Neuronal stem cell (in vitro differentiated cells): Measurements from ENCODE around the gene SRP68.

Experiments
- DNase-seq: peaks from one replicate; pipeline ENCODE4 v3.0.0-alpha.2; 2013; ENCODE audit warnings: low spot score
- H2AFZ ChIP-seq: one replicate; pipeline ENCODE4 v1.6.1; 2013; ENCODE audit warnings: mild to moderate bottlenecking, low read length, inconsistent platforms
- H2AK5ac ChIP-seq: 2 replicates; pipeline ENCODE4 v1.6.1; 2013; ENCODE audit warnings: low read depth, mild to moderate bottlenecking, inconsistent platforms, low read length, moderate library complexity, mixed read lengths
- H2BK120ac ChIP-seq: 2 replicates; pipeline ENCODE4 v1.6.1; 2013; ENCODE audit warnings: low read depth, mild to moderate bottlenecking, inconsistent platforms, low read length, moderate library complexity, mixed read lengths
- H2BK12ac ChIP-seq: one replicate; pipeline ENCODE4 v1.6.1; 2013; ENCODE audit warnings: low read length, inconsistent platforms
- H2BK15ac ChIP-seq: 2 replicates; pipeline ENCODE4 v1.6.1; 2013; ENCODE audit warnings: mild to moderate bottlenecking, low read length, inconsistent platforms, mixed read lengths
- H2BK5ac ChIP-seq: one replicate; pipeline ENCODE4 v1.6.1; 2013; ENCODE audit warnings: inconsistent platforms, mild to moderate bottlenecking, low read length, moderate library complexity
- H3K14ac ChIP-seq: one replicate; pipeline ENCODE4 v1.6.1; 2013; ENCODE audit warnings: low read length, inconsistent platforms
- H3K18ac ChIP-seq: 2 replicates; pipeline ENCODE4 v1.6.1; 2013; ENCODE audit warnings: low read length, inconsistent platforms
- H3K23ac ChIP-seq: 2 replicates; pipeline ENCODE4 v1.6.1; 2013; ENCODE audit warnings: low read depth, mild to moderate bottlenecking, mixed read lengths, low read length, inconsistent platforms; ENCODE audit not compliant: poor library complexity
- H3K27ac ChIP-seq: replicated peaks from 3 replicates; pipeline ENCODE4 v1.5.1; 2013; ENCODE audit warnings: low read length, inconsistent platforms
- H3K27me3 ChIP-seq, 3 experiments: 2 replicates each; pipeline ENCODE4 v1.6.1; 2013; ENCODE audit warnings: low read length in 3 of 3, mild to moderate bottlenecking in 2 of 3, inconsistent platforms in 1 of 3, low read depth in 1 of 3, mixed read lengths in 1 of 3, moderate library complexity in 1 of 3; ENCODE audit not compliant: control insufficient read depth in 3 of 3, insufficient read depth in 3 of 3
- H3K36me3 ChIP-seq, 2 donors: replicated peaks in 1 of 2; 2 replicates each; pipeline ENCODE4 v1.6.1; 2013; ENCODE audit warnings: low read length in 2 of 2; ENCODE audit not compliant: control insufficient read depth in 2 of 2, insufficient read depth in 2 of 2
- H3K4ac ChIP-seq: 2 replicates; pipeline ENCODE4 v1.6.1; 2013; ENCODE audit warnings: inconsistent platforms, mild to moderate bottlenecking, low read length, moderate library complexity
- H3K4me1 ChIP-seq, 2 donors: 1 replicate in 1 of 2; 2 replicates in 1 of 2; pipeline ENCODE4 v1.6.1; 2013; ENCODE audit warnings: low read length in 2 of 2, low read depth in 1 of 2; ENCODE audit not compliant: control insufficient read depth in 2 of 2, insufficient read depth in 1 of 2
- H3K4me2 ChIP-seq: one replicate; pipeline ENCODE4 v1.6.1; 2013; ENCODE audit warnings: mild to moderate bottlenecking, low read length, inconsistent platforms; ENCODE audit not compliant: insufficient read depth, poor library complexity, severe bottlenecking
- H3K4me3 ChIP-seq, 2 donors: 2 replicates each; pipeline ENCODE4 v1.5.1; 2013; ENCODE audit warnings: low read length in 2 of 2, mild to moderate bottlenecking in 2 of 2, inconsistent platforms in 1 of 2, moderate library complexity in 1 of 2
- H3K79me1 ChIP-seq: one replicate; pipeline ENCODE4 v1.6.1; 2013; ENCODE audit warnings: low read depth, mild to moderate bottlenecking, inconsistent platforms, low read length, moderate library complexity
- H3K9ac ChIP-seq: one replicate; pipeline ENCODE4 v1.6.1; 2013; ENCODE audit warnings: mild to moderate bottlenecking, low read depth, low read length, inconsistent platforms; ENCODE audit not compliant: poor library complexity
- H3K9me3 ChIP-seq, 2 donors: replicated peaks in 1 of 2; 2 replicates each; pipeline versions ENCODE3 to v1.6.1; 2013; ENCODE audit warnings: low read length in 2 of 2, mild to moderate bottlenecking in 2 of 2, inconsistent platforms in 1 of 2, low read depth in 1 of 2, mixed read lengths in 1 of 2, moderate library complexity in 1 of 2; ENCODE audit not compliant: control insufficient read depth in 2 of 2, insufficient read depth in 1 of 2
- H4K8ac ChIP-seq: one replicate; pipeline ENCODE4 v1.6.1; 2013; ENCODE audit warnings: low read depth, mild to moderate bottlenecking, inconsistent platforms, low read length, moderate library complexity
- H4K91ac ChIP-seq: one replicate; pipeline ENCODE4 v1.6.1; 2013; ENCODE audit warnings: low read length, low read depth, mild to moderate bottlenecking, inconsistent platforms; ENCODE audit not compliant: poor library complexity
- WGBS, 2 donors: extraction: QIAGEN DNeasy Blood & Tissue Kit; methylation state at CpG; one replicate each; pipeline ENCODE4 v1.1.7; 2013; ENCODE audit warnings: missing lambda C conversion rate in 2 of 2, mixed read lengths in 1 of 2; ENCODE audit not compliant: insufficient read length in 2 of 2, insufficient replicate concordance in 1 of 2; ENCODE audit errors: extremely low coverage in 2 of 2; 5-methylcytosine and 5-hydroxymethylcytosine counted together

Gene SRP68

DNA sequence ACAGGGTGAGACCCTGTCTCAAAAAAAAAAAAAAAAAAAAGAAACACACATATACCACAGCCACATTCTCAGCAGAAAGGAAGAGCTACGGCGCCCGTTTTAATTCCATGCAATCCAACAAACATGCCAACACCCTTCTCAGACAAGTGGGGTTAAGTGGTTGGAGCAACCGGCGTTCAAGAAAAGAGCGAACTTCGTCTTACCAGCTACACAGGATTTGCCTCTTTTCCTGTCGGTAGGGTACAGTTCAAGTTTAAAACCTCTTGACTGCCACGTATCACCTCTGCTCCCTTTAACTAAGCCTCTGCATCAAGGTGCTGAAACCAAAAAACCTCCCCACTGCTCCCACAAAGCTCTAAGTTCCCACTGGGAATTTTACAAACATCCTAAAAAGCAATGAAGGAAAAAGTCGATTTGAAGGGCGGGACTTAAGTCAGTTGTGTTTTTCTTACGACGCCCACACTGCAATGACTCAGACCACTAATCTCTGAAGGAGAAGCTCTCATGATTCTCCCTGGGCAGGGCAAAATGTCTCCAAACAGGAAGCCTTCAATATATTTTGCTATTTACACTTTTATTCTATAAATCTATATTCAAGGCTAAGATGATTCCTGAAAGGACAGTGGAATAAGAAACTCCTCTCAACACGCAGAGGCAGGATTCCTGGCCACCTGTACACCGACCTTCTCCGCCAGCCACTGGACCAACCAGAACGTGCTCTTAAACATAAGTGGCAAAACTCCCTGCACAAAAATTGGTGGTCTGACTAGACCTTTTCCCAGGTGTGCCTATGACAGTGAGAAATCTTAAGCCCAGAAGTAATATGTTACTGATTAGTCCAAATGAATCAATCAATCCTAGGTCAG is 18.8 kb downstream of the SRP68 start:
- Histone ChIP-seq H3K9me3 (no peaks in the 10 kb centered on the region), H4K91ac (no peak overlapping the region), H2BK5ac (no peak overlapping the region), H4K8ac (no peak overlapping the region), H3K23ac (no peak overlapping the region), H2BK15ac (no peak overlapping the region), H2AFZ (no peak overlapping the region), H3K36me3 (peaks cover 37 to 94% of the 10 kb centered on the region in 2 donors), H3K9ac (no peak overlapping the region), H2BK12ac (no peak overlapping the region), H3K18ac (no peak overlapping the region), H2BK120ac (no peak overlapping the region), H3K27me3 (no peaks in the 10 kb centered on the region), H3K4me1 (peaks cover 1 to 12% of the 10 kb centered on the region in 2 donors), H3K4me3 (no peak overlapping the region), H3K27ac (no peak overlapping the region), H3K4ac (no peak overlapping the region), H3K14ac (no peak overlapping the region), H2AK5ac (no peak overlapping the region), H3K4me2 (no peak overlapping the region), H3K79me1 (no peaks in the 10 kb centered on the region)
- no peak for DNase-seq
- no CpG with 5 or more reads among the region's 17 CpGs for WGBS, 2 donors

DNA sequence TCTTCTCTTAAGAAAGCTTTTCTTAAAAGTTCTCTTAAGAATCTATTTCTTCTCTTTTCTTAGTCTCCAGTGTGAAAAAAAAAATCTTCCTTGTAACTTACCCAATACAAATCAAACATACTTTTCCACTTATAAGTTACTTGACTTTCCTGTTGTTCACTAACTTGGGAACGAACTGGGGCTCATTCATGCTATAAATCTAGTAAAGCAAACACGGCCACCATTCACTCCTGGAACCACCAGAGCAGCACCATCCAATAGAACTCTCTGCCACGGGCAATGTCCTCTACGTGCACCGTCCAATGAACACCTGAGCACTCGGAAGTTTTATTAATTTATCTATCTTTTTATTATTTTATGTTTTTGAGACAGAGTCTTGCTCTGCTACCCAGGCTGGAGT is 20.8 kb downstream of the SRP68 start:
- Histone ChIP-seq H3K23ac (no peak overlapping the region), H3K4ac (no peak overlapping the region), H3K4me2 (no peak overlapping the region), H3K9me3 (no peaks in the 10 kb centered on the region), H3K18ac (no peak overlapping the region), H3K14ac (no peak overlapping the region), H3K36me3 (peaks cover 44 to 92% of the 10 kb centered on the region in 2 donors), H3K79me1 (peaks cover 1% of the 10 kb centered on the region), H3K27me3 (no peaks in the 10 kb centered on the region), H3K4me3 (no peak overlapping the region), H3K9ac (no peak overlapping the region), H2BK5ac (no peak overlapping the region), H4K91ac (no peak overlapping the region), H2BK12ac (no peak overlapping the region), H2BK15ac (no peak overlapping the region), H2AFZ (no peak overlapping the region), H3K4me1 (peaks cover 1 to 12% of the 10 kb centered on the region in 2 donors), H4K8ac (no peak overlapping the region), H3K27ac (no peak overlapping the region), H2AK5ac (no peak overlapping the region), H2BK120ac (no peak overlapping the region)
- WGBS, 2 donors = no CpG with 5 or more reads among the region's 6 CpGs
- DNase-seq = no peak

DNA sequence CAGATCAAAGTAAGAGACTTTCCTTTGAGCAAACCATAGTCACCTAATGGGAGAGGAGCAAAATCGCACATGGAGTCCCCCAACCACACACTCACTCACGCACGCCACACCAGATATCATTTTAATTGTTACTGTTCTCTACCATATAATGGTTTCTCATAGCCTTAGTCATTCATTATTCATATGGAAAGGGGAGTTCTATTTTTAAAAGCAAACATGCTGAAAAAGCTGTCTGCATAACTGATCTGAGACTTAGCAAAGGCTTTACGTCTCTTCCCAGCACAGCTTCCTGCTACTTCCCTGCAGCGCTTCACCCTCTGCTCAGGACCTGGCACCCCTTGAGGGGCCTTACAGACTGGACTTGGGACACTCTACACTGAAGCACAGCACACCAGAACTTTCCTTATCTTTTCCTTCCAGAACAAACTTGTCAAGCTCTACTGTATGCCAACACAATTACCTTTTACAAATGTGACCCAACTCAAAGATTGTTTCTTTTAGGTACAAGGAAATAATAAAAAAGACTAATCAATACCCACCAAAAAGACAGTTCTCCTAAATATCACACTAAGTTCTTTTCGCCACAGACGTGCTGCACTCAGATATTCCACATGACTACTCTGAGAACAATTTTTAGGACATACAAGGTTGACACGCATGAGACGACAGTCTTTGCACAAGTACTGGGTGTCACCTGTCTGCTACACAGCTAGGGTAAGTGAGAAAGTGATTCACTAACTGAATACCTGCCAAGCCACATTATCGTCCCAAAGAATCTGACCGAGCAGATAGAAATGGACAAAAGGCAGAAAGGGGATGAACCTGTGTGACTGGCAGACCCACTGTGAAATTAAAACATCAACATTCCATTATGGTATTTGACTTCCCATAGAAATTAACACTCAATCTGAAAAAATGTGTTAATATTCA is 21.5 kb downstream of the SRP68 start:
- no peak overlapping the region for H2AFZ ChIP-seq
- no peak overlapping the region for H2BK120ac ChIP-seq
- H3K9ac ChIP-seq = no peak overlapping the region
- H3K23ac ChIP-seq = no peak overlapping the region
- H3K4me3 ChIP-seq = no peak overlapping the region
- H2AK5ac ChIP-seq = no peak overlapping the region
- H3K79me1 ChIP-seq = peaks cover 1% of the 10 kb centered on the region
- WGBS, 2 donors = no CpG with 5 or more reads among the region's 11 CpGs
- DNase-seq = no peak
- no peak overlapping the region for H3K18ac ChIP-seq
- H4K91ac ChIP-seq = no peak overlapping the region
- H2BK5ac ChIP-seq = no peak overlapping the region
- H3K27me3 ChIP-seq = no peaks in the 10 kb centered on the region
- no peak overlapping the region for H3K4me2 ChIP-seq
- H3K27ac ChIP-seq = no peak overlapping the region
- H3K14ac ChIP-seq = no peak overlapping the region
- peaks cover 1 to 12% of the 10 kb centered on the region in 2 donors for H3K4me1 ChIP-seq
- no peak overlapping the region for H3K4ac ChIP-seq
- H3K9me3 ChIP-seq = no peaks in the 10 kb centered on the region
- no peak overlapping the region for H2BK12ac ChIP-seq
- no peak overlapping the region for H2BK15ac ChIP-seq
- peaks cover 40 to 92% of the 10 kb centered on the region in 2 donors for H3K36me3 ChIP-seq
- no peak overlapping the region for H4K8ac ChIP-seq
